HFFc6 (cell line): ENCODE measurements around the gene TULP4. TPM values are rescaled to one million over a fixed set of nuclear protein-coding genes. Genes with fewer than 3 reads are reported as not detected.
A peak's percentile ranks its signal among the peaks of the same experiment; 100 is the strongest.

Source experiments
- DNase-seq: peaks from one replicate; pipeline ENCODE4 v3.0.0-alpha.2; 2018
- H3K27ac Mint-ChIP-seq: 2 replicates; pipeline ENCODE4 v1.8.0; 2020; ENCODE audit warnings: mild to moderate bottlenecking, mixed read lengths
- H3K27me3 Mint-ChIP-seq: 2 replicates; pipeline ENCODE4 v1.8.0; 2021; ENCODE audit warnings: mild to moderate bottlenecking, moderate library complexity, mixed read lengths; ENCODE audit not compliant: insufficient read depth
- H3K36me3 Mint-ChIP-seq: 2 replicates; pipeline ENCODE4 v1.8.0; 2021; ENCODE audit warnings: low read depth, mixed read lengths
- H3K4me1 Mint-ChIP-seq: 2 replicates; pipeline ENCODE4 v1.8.0; 2020; ENCODE audit warnings: low read depth, mixed read lengths
- H3K4me3 Mint-ChIP-seq: 2 replicates; pipeline ENCODE4 v1.8.0; 2020; ENCODE audit warnings: mild to moderate bottlenecking, moderate library complexity, mixed read lengths
- H3K9me3 Mint-ChIP-seq: 2 replicates; pipeline ENCODE4 v1.8.0; 2020; ENCODE audit warnings: mild to moderate bottlenecking, mixed read lengths
- total RNA-seq, 6 experiments: library from RNA; stranded (reverse); fragmentation: NEBNext Ultra II Directional; extraction: Animal tissue kit (Norgen Biotek cat#: 25700); gene quantifications; 2 replicates in 1 of 6; 3 replicates in 5 of 6; pipeline ENCODE4 v1.2.3, GENCODE V29; 2021
- TF ChIP-seq, protein P1 (sequence below): fragments of 200-600 bp; sonication (generic); IDR thresholded peaks from 2 replicates; pipeline ENCODE4 v1.5.0; 2021; ENCODE audit warnings: antibody characterized with exemption, mild to moderate bottlenecking

TULP4 gene
- total RNA-seq, 6 experiments from 2014 or later, result 48.4 to 55.2 (median 51.8) TPM

DNA sequence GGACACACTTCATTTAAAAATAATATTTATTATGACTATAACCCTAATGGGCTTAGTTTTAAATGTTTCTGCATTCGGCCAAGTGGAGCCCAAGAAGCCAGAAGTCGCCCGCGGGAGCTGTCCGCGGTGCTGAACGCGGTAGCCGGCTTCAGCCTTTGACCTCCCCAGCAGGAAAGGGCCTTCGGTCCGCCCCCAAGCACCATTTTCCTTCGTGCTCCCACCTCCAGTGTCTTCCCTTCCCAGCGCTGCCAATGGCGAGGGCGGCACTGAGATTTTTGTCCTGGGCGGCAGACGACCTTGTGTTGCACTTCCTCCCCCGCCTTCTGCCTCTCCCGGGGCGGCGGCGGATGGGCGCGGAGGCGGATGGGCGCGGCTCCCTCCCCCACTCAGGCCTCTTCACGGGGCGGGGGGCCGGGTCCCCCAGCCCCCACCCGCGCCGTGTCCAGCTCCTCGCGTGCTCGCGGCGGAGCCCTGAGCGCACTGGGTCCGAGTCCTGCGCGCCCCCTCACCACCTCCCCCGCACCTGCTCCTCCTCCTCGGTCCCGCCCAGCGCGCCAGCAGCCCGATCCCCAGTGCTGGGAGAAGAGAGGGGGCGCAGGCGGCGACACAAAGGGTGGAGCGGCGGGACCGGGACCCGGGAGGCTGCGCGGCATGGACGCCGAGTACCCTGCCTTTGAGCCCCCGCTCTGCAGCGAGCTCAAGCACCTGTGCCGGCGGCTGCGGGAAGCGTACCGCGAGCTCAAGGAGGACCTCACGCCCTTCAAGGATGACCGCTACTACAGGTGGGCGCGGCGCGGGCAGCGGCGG, 224.0 kb downstream of the TULP4 start:
- no peaks in the 10 kb centered on the region; the same call in 1 of the 2 replicates for H3K4me1 Mint-ChIP-seq
- TF ChIP-seq, protein P1, sequence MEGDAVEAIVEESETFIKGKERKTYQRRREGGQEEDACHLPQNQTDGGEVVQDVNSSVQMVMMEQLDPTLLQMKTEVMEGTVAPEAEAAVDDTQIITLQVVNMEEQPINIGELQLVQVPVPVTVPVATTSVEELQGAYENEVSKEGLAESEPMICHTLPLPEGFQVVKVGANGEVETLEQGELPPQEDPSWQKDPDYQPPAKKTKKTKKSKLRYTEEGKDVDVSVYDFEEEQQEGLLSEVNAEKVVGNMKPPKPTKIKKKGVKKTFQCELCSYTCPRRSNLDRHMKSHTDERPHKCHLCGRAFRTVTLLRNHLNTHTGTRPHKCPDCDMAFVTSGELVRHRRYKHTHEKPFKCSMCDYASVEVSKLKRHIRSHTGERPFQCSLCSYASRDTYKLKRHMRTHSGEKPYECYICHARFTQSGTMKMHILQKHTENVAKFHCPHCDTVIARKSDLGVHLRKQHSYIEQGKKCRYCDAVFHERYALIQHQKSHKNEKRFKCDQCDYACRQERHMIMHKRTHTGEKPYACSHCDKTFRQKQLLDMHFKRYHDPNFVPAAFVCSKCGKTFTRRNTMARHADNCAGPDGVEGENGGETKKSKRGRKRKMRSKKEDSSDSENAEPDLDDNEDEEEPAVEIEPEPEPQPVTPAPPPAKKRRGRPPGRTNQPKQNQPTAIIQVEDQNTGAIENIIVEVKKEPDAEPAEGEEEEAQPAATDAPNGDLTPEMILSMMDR, result no peak
- no peaks in the 10 kb centered on the region for H3K36me3 Mint-ChIP-seq
- peaks cover 11% of the 10 kb centered on the region for H3K9me3 Mint-ChIP-seq
- H3K4me3 Mint-ChIP-seq, result peak overlapping the region; percentile 78
- peaks cover 39% of the 10 kb centered on the region for H3K27me3 Mint-ChIP-seq
- no peak overlapping the region for H3K27ac Mint-ChIP-seq
- DNase-seq, result peak; percentile 25

DNA sequence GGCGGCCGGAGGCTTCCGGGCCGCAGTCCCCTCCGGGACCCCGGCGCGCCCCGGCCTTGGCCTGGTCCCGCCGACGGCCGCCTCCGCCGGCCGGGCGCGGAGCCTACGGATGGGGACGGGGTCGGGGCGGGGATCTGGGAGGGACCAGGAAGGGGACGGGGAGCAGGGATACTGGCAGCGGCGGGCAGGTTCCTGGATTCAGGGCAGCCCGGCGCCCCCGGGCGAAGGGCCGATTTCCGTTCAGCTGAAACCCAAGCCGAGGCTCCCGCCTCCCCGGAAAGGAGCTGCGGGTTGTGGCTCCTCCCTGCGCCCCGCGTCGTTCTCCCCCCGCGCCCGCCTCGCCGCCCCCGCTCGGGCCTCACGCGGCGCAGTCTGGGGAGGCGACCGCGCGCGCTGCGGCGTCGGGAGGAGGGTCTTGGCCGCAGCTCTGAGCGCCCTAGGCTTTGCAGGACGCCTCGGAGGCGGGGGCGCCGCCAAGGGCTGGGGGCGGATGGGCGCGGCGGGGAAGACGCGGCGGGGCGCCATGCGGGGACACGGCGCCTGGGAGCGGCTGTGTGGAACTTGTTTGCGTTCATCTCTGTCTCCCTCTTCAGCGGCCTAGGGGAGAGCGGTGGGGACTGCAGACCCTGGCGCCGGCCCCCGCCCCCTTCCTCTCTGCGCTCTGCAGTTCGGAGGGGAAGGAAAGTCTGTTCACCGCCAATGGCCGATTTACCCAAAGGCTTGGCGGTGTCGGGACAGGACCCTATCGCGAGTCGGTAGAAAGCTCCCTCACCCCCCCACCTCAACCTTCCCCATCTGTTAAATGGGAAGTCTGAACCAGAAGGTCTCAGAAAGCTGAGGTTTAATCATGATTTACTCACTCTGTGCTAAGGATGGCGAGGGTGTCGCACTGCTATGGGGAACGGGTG, 224.9 kb downstream of the TULP4 start:
- Mint-ChIP-seq H3K9me3 (peaks cover 11% of the 10 kb centered on the region), H3K4me1 (no peaks in the 10 kb centered on the region; the same call in 1 of the 2 replicates), H3K27ac (no peak overlapping the region), H3K36me3 (no peaks in the 10 kb centered on the region), H3K27me3 (peaks cover 38% of the 10 kb centered on the region), H3K4me3 (peak overlapping the region; percentile 32)
- no peak for DNase-seq
- TF ChIP-seq, protein P1, result no peak

DNA sequence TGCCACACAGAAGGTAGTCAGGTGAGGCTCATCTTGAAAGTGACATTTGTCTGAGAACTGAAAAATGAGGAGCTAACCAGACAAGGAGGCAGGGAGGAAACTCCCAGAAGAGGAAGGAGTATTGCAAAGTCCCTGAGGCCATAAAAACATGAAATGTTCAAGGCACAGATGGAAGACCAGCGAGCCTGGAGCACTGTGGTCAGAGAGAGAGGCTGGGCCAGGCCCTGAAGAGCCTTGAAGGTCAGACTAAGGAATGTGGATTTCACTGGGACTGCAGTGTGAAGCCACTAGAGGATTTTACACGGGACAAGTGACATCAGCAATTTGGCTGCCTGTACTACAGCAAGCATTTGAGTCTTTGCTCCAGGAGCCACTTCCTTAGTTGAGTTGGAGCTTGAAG, 226.5 kb downstream of the TULP4 start:
- no peaks in the 10 kb centered on the region; the same call in 1 of the 2 replicates for H3K4me1 Mint-ChIP-seq
- H3K36me3 Mint-ChIP-seq, result no peaks in the 10 kb centered on the region
- H3K27ac Mint-ChIP-seq, result no peak overlapping the region
- TF ChIP-seq, protein P1, result no peak
- no peak for DNase-seq
- peaks cover 38% of the 10 kb centered on the region for H3K27me3 Mint-ChIP-seq
- peaks cover 5% of the 10 kb centered on the region for H3K9me3 Mint-ChIP-seq
- H3K4me3 Mint-ChIP-seq, result no peak overlapping the region

DNA sequence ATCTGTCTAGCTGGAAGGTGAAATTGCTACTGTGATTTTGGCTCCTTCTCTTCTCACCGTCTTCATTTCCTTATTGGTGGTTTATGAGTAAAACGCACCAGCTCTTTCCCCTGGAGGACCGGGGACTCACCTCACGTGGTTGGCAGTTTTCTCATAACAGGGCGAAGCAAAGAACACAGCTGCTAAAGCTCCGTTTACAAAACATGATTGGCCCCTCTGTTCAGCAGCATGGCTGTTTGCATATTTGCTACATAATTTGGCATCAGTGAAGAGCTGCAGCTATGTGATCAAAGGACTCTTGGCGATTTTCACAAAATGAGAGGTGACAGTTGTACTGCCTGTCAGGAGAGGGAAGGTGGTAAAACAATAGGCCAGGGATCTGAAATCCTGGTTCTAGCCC, 227.1 kb downstream of the TULP4 start:
- no peaks in the 10 kb centered on the region; the same call in 1 of the 2 replicates for H3K4me1 Mint-ChIP-seq
- H3K27ac Mint-ChIP-seq, result no peak overlapping the region
- no peak overlapping the region for H3K4me3 Mint-ChIP-seq
- peaks cover 5% of the 10 kb centered on the region for H3K9me3 Mint-ChIP-seq
- H3K36me3 Mint-ChIP-seq, result no peaks in the 10 kb centered on the region
- TF ChIP-seq, protein P1, result no peak
- H3K27me3 Mint-ChIP-seq, result peaks cover 38% of the 10 kb centered on the region
- DNase-seq, result no peak

DNA sequence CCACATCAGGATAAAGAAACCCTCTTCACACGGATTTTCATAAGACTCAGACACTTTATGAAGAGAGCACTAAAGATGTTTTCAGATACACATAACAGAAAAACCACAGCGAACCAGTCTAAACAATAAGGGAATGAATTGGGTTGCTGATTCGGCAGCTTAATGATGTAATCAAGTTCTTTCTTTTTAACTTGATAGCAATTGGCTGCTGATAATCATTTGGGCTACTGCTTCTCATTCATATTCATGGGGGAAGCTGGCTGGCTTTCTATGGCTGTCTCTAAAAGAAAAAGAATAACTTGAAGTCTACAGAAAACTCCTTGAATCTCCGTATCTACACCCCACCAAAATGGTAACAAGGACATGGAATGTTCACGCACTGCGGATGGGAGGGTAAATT, 227.6 kb downstream of the TULP4 start:
- no peaks in the 10 kb centered on the region for H3K36me3 Mint-ChIP-seq
- no peak overlapping the region for H3K4me3 Mint-ChIP-seq
- H3K4me1 Mint-ChIP-seq, result no peaks in the 10 kb centered on the region; the same call in 1 of the 2 replicates
- H3K9me3 Mint-ChIP-seq, result peaks cover 5% of the 10 kb centered on the region
- DNase-seq, result no peak
- no peak overlapping the region for H3K27ac Mint-ChIP-seq
- TF ChIP-seq, protein P1, result no peak
- peaks cover 38% of the 10 kb centered on the region for H3K27me3 Mint-ChIP-seq
